Measurements from ENCODE around the gene HLF.
A peak's percentile ranks its signal among the peaks of the same experiment; 100 is the strongest.

The HLF gene

GRCh38 chr17:55303701-55304145 lies 39.0 kb downstream of the HLF start:
- TF ChIP-seq CTCF (conservative IDR thresholded peaks at IDR 0.05; ENCODE audit: low read length), result peak; percentile 16; the same call in 1 of the 2 replicates
- no peak overlapping the region for H3K4me3 ChIP-seq (ENCODE audit: low read length)
- DNase-seq (ENCODE audit: low read depth), result peak; percentile 8

GRCh38 chr17:55304171-55304859 lies 39.6 kb downstream of the HLF start:
- TF ChIP-seq CTCF (conservative IDR thresholded peaks at IDR 0.05; ENCODE audit: low read length), result no peak
- no peak overlapping the region for H3K4me3 ChIP-seq (ENCODE audit: low read length)
- no peak for DNase-seq (ENCODE audit: low read depth)

- DNase-seq (ENCODE audit: low read depth), result no peak
- no peak for TF ChIP-seq CTCF (conservative IDR thresholded peaks at IDR 0.05; ENCODE audit: low read length)
Observed at GRCh38 chr17:55305321-55306087, 40.7 kb downstream of the HLF start.

GRCh38 chr17:55307879-55308278 lies 43.1 kb downstream of the HLF start:
- H3K4me3 ChIP-seq (ENCODE audit: low read length), result no peak overlapping the region
- DNase-seq (ENCODE audit: low read depth), result no peak
- no peak for TF ChIP-seq CTCF (conservative IDR thresholded peaks at IDR 0.05; ENCODE audit: low read length)

More at GRCh38 chr17:55305321-55306087, 40.7 kb downstream of the HLF start:
- no peak overlapping the region for H3K4me3 ChIP-seq (ENCODE audit: low read length)

- H3K4me3 ChIP-seq (ENCODE audit: low read length), result no peak overlapping the region
- no peak for DNase-seq (ENCODE audit: low read depth)
- no peak for TF ChIP-seq CTCF (conservative IDR thresholded peaks at IDR 0.05; ENCODE audit: low read length)
Observed at GRCh38 chr17:55308613-55309391, 44.0 kb downstream of the HLF start.

- no peak overlapping the region for H3K4me3 ChIP-seq (ENCODE audit: low read length)
- DNase-seq (ENCODE audit: low read depth), result no peak
- no peak for TF ChIP-seq CTCF (conservative IDR thresholded peaks at IDR 0.05; ENCODE audit: low read length)
Observed at GRCh38 chr17:55311767-55312375, 47.1 kb downstream of the HLF start.
